A549 (cell line): ENCODE results near the gene TTC31. TPM values are rescaled to one million over a fixed set of nuclear protein-coding genes. Genes with fewer than 3 reads are reported as not detected.
"Not testable (repeated sequence)": the region's sequence is repeated elsewhere in the genome, so short reads cannot be mapped to it uniquely, and the experiment has no call there.

Source experiments
- ATAC-seq, 2 experiments: fragments of 200-7000 bp in 1 of 2; fragments of >200 bp in 1 of 2; cut with Nextera tagmentation in 1 of 2; cut with Tn5 transposase in 1 of 2; 3 replicates each; pipeline versions ENCODE4 v1.8.0 to v1.9.1; 2018 to 2020; ENCODE audit warnings: mild to moderate bottlenecking in 1 of 2, moderate library complexity in 1 of 2
- CTCF ChIA-PET: fragments of 300-600 bp; sonication (Branson Sonifier 250); formaldehyde crosslinking; extraction: SDS; loops from one replicate; lab custom pipeline; 2021; ENCODE audit warnings: antibody characterized with exemption, inconsistent platforms; lab: Yijun Ruan, JAX
- POLR2A ChIA-PET: fragments of 350-600 bp; formaldehyde crosslinking; extraction: SDS; loops from one replicate; lab custom pipeline; 2021; ENCODE audit warnings: antibody characterized with exemption, inconsistent platforms; lab: Yijun Ruan, JAX
- DNase-seq, 2 experiments: peaks; one replicate each; pipeline versions ENCODE4 v3.0.0 to v3.0.0-alpha.2; 2011 to 2016; ENCODE audit warnings: low read depth in 1 of 2, low spot score in 1 of 2
- FAIRE-seq: peaks from 2 replicates; lab custom pipeline; 2011; peaks lifted over from hg19 to GRCh38; lab: Jason Lieb, UNC
- H3K27ac ChIP-seq, 2 experiments: fragments of >200 bp; sonication (Bioruptor Twin); formaldehyde crosslinking; 3 replicates each; pipeline ENCODE4 v1.5.1; 2016 to 2017
- H3K4me1 ChIP-seq: fragments of >200 bp; sonication (Bioruptor Twin); formaldehyde crosslinking; 3 replicates; pipeline ENCODE4 v1.6.1; 2016
- H3K4me2 ChIP-seq: fragments of >200 bp; sonication (Bioruptor Twin); formaldehyde crosslinking; 3 replicates; pipeline ENCODE4 v1.6.1; 2016
- H3K4me3 ChIP-seq: fragments of >200 bp; sonication (Bioruptor Twin); formaldehyde crosslinking; 3 replicates; pipeline ENCODE4 v1.5.1; 2016
- H3K9me3 ChIP-seq: fragments of >200 bp; sonication (Bioruptor Twin); formaldehyde crosslinking; 3 replicates; pipeline ENCODE4 v1.6.1; 2016
- BHLHE40 ChIP-seq: IDR thresholded peaks from 2 replicates; pipeline ENCODE4 v1.6.1; 2012; ENCODE audit warnings: low read depth, low read length, inconsistent platforms
- CHD4 ChIP-seq: fragments of 200-600 bp; sonication (generic); IDR thresholded peaks from 2 replicates; pipeline ENCODE4 v1.6.1; 2016; ENCODE audit warnings: antibody characterized with exemption, mild to moderate bottlenecking, borderline replicate concordance
- EHMT2 ChIP-seq: fragments of 200-600 bp; sonication (generic); IDR thresholded peaks from 2 replicates; pipeline ENCODE4 v1.6.1; 2016; ENCODE audit warnings: antibody characterized with exemption, low read depth, mild to moderate bottlenecking, moderate library complexity
- FOSB ChIP-seq: fragments of 250-450 bp; sonication (Bioruptor Pico); IDR thresholded peaks from 2 replicates; pipeline ENCODE4 v1.5.0; 2020; ENCODE audit warnings: mild to moderate bottlenecking, moderate library complexity
- HDAC2 ChIP-seq: fragments of 200-600 bp; sonication (generic); IDR thresholded peaks from 2 replicates; pipeline ENCODE4 v1.6.1; 2016
- HEYL ChIP-seq: fragments of 250-450 bp; sonication (Bioruptor Pico); IDR thresholded peaks from 2 replicates; pipeline ENCODE4 v1.8.0; 2021; ENCODE audit warnings: mild to moderate bottlenecking, moderate library complexity
- HOXB5 ChIP-seq: fragments of 250-450 bp; sonication (Bioruptor Pico); IDR thresholded peaks from 2 replicates; pipeline ENCODE4 v1.5.0; 2020; ENCODE audit warnings: mild to moderate bottlenecking, moderate library complexity
- JUNB ChIP-seq: fragments of >200 bp; sonication (Bioruptor Twin); formaldehyde crosslinking; IDR thresholded peaks from 2 replicates; pipeline ENCODE4 v1.6.1; 2016
- KDM1A ChIP-seq: fragments of 200-600 bp; sonication (generic); IDR thresholded peaks from 2 replicates; pipeline ENCODE4 v1.6.1; 2016; ENCODE audit warnings: low read depth, mild to moderate bottlenecking
- PHF8 ChIP-seq: fragments of 200-600 bp; sonication (generic); IDR thresholded peaks from 2 replicates; pipeline ENCODE4 v1.6.1; 2016; ENCODE audit warnings: low read depth, mild to moderate bottlenecking, antibody characterized with exemption, moderate library complexity, borderline replicate concordance
- RARB ChIP-seq: fragments of 250-450 bp; sonication (Bioruptor Pico); IDR thresholded peaks from 2 replicates; pipeline ENCODE4 v1.8.0; 2021; ENCODE audit warnings: mild to moderate bottlenecking, moderate library complexity
- RCOR1 ChIP-seq: fragments of 150-350 bp; IDR thresholded peaks from 2 replicates; pipeline ENCODE4 v1.6.1; 2014; ENCODE audit warnings: antibody characterized with exemption, low read length, low read depth
- SREBF2 ChIP-seq: fragments of 450-650 bp; IDR thresholded peaks from 2 replicates; pipeline ENCODE4 v1.6.1; 2014; ENCODE audit warnings: mild to moderate bottlenecking, moderate library complexity
- WGBS: methylation state at CpG from one replicate; pipeline ENCODE4 v1.1.6; 2017; ENCODE audit errors: missing lambda C conversion rate; 5-methylcytosine and 5-hydroxymethylcytosine counted together
- polyA plus RNA-seq, 4 experiments: library from polyadenylated mRNA; depleted of rRNA in 3 of 4; stranded (reverse); fragments of >200 nt; fragmentation: RNase III in 1 of 4; extraction: RNeasy Plus Mini Kit Qiagen cat#74134 plus additional on column Dnase treatment in 1 of 4; gene quantifications; 2 replicates in 3 of 4; 3 replicates in 1 of 4; pipeline ENCODE4 v1.2.3, GENCODE V29; 2011 to 2017
- TF ChIP-seq, protein P1 (sequence below): fragments of 450-650 bp; IDR thresholded peaks from 2 replicates; pipeline ENCODE4 v1.6.1; 2014; ENCODE audit warnings: antibody characterized with exemption
- TF ChIP-seq, protein P2 (sequence below): fragments of >200 bp; sonication (Bioruptor Twin); formaldehyde crosslinking; IDR thresholded peaks from 3 replicates; pipeline ENCODE4 v1.5.1; 2016
- TF ChIP-seq, protein P3 (sequence below): fragments of 150-350 bp; IDR thresholded peaks from 2 replicates; pipeline ENCODE4 v1.6.1; 2014; ENCODE audit warnings: low read depth, mild to moderate bottlenecking, low read length
- TF ChIP-seq, protein P4 (sequence below): fragments of >200 bp; sonication (Bioruptor Twin); formaldehyde crosslinking; IDR thresholded peaks from 3 replicates; pipeline ENCODE4 v1.6.1; 2016

The TTC31 gene
- polyA plus RNA-seq, 2 of the 4 experiments (the other 2 are of a cell fraction), result 26.2 to 29.6 TPM

DNA sequence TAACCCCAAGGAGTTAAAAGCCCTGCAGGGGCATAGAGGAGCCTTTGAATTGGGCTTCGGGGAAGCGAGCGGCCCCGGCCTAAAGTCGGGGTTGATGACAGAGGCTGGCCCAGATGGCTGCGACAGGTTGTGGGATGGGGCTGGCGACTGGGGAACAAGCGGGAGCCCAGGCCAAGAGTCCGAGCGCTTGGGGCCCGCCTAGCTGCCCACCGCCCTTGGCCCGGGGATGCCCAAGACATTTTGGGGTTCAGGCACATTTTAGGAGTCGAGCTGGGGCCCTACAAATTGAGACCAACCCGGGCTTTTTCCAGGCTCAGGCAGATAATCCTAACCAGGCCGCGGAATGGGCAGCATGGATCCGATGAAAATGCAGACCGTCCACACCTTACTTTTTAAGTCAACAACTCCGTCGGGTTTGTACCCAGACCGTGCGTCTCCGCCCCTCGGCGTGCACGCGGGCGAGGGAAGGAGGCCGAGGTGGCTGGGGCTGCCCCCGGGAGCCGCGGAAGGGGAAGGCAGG is 41.7 kb upstream of the TTC31 start:
- no peak for DNase-seq
- FAIRE-seq, result no peak
- ATAC-seq, result no peak
- TF ChIP-seq JUNB (no peak), HEYL (no peak), FOSB (CRISPR knock-in tag) (no peak), BHLHE40 (no peak), PHF8 (no peak), HDAC2 (no peak), KDM1A (no peak), RARB (CRISPR knock-in tag) (no peak), RCOR1 (no peak), HOXB5 (CRISPR knock-in tag) (no peak), SREBF2 (no peak), CHD4 (no peak)
- TF ChIP-seq, protein P1, sequence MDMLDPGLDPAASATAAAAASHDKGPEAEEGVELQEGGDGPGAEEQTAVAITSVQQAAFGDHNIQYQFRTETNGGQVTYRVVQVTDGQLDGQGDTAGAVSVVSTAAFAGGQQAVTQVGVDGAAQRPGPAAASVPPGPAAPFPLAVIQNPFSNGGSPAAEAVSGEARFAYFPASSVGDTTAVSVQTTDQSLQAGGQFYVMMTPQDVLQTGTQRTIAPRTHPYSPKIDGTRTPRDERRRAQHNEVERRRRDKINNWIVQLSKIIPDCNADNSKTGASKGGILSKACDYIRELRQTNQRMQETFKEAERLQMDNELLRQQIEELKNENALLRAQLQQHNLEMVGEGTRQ, result no peak
- TF ChIP-seq, protein P2, sequence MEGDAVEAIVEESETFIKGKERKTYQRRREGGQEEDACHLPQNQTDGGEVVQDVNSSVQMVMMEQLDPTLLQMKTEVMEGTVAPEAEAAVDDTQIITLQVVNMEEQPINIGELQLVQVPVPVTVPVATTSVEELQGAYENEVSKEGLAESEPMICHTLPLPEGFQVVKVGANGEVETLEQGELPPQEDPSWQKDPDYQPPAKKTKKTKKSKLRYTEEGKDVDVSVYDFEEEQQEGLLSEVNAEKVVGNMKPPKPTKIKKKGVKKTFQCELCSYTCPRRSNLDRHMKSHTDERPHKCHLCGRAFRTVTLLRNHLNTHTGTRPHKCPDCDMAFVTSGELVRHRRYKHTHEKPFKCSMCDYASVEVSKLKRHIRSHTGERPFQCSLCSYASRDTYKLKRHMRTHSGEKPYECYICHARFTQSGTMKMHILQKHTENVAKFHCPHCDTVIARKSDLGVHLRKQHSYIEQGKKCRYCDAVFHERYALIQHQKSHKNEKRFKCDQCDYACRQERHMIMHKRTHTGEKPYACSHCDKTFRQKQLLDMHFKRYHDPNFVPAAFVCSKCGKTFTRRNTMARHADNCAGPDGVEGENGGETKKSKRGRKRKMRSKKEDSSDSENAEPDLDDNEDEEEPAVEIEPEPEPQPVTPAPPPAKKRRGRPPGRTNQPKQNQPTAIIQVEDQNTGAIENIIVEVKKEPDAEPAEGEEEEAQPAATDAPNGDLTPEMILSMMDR, result no peak
- TF ChIP-seq, protein P3, sequence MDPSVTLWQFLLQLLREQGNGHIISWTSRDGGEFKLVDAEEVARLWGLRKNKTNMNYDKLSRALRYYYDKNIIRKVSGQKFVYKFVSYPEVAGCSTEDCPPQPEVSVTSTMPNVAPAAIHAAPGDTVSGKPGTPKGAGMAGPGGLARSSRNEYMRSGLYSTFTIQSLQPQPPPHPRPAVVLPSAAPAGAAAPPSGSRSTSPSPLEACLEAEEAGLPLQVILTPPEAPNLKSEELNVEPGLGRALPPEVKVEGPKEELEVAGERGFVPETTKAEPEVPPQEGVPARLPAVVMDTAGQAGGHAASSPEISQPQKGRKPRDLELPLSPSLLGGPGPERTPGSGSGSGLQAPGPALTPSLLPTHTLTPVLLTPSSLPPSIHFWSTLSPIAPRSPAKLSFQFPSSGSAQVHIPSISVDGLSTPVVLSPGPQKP, result no peak
- TF ChIP-seq, protein P4, sequence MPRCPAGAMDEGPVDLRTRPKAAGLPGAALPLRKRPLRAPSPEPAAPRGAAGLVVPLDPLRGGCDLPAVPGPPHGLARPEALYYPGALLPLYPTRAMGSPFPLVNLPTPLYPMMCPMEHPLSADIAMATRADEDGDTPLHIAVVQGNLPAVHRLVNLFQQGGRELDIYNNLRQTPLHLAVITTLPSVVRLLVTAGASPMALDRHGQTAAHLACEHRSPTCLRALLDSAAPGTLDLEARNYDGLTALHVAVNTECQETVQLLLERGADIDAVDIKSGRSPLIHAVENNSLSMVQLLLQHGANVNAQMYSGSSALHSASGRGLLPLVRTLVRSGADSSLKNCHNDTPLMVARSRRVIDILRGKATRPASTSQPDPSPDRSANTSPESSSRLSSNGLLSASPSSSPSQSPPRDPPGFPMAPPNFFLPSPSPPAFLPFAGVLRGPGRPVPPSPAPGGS, result no peak
- TF ChIP-seq, all 56 proteins: peak for 0
- CTCF ChIA-PET, result interaction anchor here (1.1 to 2.6 kb wide), 4 partner anchors 10 to 91 kb away, joined by 3 to 6 read pairs (median 4); no protein-coding TSS in a partner anchor
- Histone ChIP-seq H3K9me3 (no peaks in the 10 kb centered on the region), H3K27ac (peak overlapping the region; percentile 86 to 89), H3K4me1 (peaks cover 34% of the 10 kb centered on the region), H3K4me3 (peak overlapping the region; percentile 53; the same call in 1 of the 3 replicates), H3K4me2 (peak overlapping the region; percentile 93)
- POLR2A ChIA-PET, result interaction anchor here (1.8 to 2.2 kb wide), 2 partner anchors 13 to 16 kb away, joined by 21 to 23 read pairs; partner anchors contain the start of genes INO80B and WBP1
- WGBS, result 94% methylated on average over 33 of the region's 33 CpGs

DNA sequence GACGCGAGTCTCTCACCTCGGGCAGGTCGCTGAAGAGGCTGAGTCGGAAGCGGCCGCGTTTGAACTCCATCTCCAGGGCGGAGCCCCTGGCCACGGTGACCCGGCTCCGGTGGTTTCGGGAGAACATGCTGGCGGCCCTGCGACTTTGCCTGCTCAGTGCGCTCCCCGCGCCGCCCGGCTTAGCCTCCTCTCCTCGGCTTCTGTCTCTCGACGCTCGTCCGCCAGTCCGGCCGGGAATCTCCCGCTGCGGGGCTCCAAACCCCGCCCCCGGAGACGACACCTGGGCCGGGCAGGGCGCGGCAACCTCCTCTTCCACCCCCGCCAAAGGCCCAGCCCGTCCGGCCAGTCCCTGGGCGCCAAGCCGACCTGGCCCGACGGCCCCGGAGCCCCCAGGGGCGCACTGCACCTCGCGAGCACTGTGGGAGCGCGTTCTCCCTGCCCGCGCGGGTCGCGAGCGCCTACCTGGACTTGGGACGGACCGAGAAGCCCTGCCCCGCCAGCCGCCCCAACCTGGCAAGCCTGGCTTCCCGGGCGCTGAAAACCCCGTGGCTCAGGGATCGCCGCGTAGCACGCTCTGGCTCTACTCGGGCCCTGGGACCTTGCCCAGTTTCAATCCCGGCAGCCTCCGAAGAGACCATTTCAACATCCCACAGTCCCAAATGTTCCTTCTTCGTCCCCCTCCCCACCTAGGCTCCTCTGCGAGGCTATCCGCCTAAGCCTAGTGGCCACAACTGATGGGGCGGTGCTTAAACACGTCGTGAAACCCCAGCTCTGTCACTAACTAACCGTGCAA is 41.0 kb upstream of the TTC31 start, which contains the start of gene RTKN:
TSS of gene RTKN (minus strand) at position 248 of the 793 bp plus-strand sequence. CDS start at position 127, 121 bp downstream.
- POLR2A ChIA-PET, result interaction anchor here (2.2 kb wide), 1 partner anchor 12 kb away, joined by 21 read pairs; the partner anchor contains the start of gene INO80B

DNA sequence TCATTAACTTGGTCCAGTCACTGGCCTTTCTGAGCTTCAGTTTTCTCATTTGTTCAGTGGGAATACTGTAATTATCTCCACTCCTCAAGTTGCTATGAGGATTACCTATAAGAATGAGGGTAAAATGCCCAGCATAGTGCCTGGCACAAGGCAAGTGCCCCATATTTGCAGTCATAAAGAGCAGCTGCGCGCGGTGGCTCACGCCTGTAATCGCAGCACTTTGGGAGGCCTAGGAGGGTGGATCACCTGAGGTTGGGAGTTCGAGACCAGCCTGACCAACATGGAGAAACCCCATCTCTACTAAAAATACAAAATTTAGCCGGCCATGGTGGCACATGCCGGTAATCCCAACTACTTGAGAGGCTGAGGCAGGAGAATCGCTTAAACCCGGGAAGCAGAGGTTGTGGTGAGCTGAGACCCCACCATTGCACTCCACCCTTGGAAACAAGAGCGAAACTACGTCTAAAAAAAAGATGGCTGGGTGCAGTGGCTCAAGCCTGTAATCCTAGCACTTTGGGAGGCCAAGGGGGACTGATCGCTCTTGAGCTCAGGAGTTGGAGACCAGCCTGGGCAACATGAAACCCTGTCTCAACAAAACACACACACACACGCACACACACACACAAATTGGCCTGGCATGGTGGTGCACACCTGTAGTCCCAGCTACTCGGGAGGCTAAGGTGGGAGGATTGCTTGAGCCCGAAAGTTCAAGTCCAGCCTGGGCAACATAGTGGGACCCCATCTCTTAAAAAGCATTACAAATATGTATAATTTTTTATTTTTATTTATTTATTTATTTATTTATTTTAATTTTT is 40.2 kb upstream of the TTC31 start:
- ATAC-seq, DNase-seq, H3K4me3 ChIP-seq, FAIRE-seq, H3K27ac ChIP-seq, POLR2A ChIA-PET, H3K4me2 ChIP-seq, H3K9me3 ChIP-seq: not testable (repeated sequence)
- CTCF ChIA-PET, result interaction anchor here (0.6 to 4.1 kb wide), 2 partner anchors 12 to 51 kb away, joined by 4 to 15 read pairs; no protein-coding TSS in a partner anchor
- peaks cover 42% of the 10 kb centered on the region for H3K4me1 ChIP-seq
- 89% methylated on average over 16 of the region's 16 CpGs for WGBS

More for the DNA sequence above, 41.0 kb upstream of the TTC31 start, which contains the start of gene RTKN:
- Histone ChIP-seq H3K9me3 (no peaks in the 10 kb centered on the region), H3K4me1 (peaks cover 34% of the 10 kb centered on the region), H3K4me3 (peak within 1 kb of the TSS; percentile 53), H3K4me2 (peak within 1 kb of the TSS; percentile 93), H3K27ac (peak within 1 kb of the TSS; percentile 86 to 89)
- DNase-seq (peak in 1 of 2 experiments; percentile 24), ATAC-seq (no peak), FAIRE-seq (no peak)
- CTCF ChIA-PET, result interaction anchor here (2.6 to 4.1 kb wide), 2 partner anchors 50 to 90 kb away, joined by 6 to 15 read pairs; no protein-coding TSS in a partner anchor
- WGBS, result 92% methylated on average over 75 of the region's 75 CpGs
- TF ChIP-seq, protein P3, result no peak
- TF ChIP-seq HEYL (no peak), EHMT2 (no peak)
- TF ChIP-seq, protein P4, result no peak
